ENCODE results near the gene AR.

DNA sequence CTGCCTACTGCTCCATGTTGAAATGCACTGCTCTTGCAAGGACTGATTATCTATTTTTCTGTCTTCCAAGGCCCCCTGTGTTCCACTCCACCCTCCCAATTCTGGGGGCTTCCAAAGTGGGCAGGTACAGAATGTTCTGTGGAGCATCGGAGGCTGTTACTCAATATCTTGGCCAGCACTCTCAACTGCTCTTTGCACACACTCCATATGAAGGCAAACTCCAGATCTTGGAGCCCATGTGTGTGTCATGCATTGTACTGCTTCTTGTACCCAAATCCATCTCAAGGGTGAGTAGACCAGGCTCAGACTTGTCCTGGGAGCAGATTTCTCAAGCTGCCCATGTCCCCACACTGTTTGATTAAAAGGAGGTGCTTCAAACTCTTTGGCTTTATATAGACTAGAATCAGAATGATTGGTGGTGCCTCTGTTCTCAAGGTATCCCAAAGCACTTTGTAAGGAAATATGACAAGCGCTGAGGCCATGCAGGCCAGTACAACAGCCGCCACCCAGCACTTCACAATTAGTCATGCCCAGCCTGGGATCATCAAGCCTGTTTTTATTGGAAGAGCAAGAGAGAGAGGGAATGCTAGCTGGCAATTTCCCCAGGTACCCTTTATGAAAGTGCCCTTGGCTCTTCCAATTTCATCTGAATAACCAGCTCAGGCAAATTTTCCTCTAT lies 44.3 kb downstream of the AR start:
- TF ChIP-seq, protein P1, sequence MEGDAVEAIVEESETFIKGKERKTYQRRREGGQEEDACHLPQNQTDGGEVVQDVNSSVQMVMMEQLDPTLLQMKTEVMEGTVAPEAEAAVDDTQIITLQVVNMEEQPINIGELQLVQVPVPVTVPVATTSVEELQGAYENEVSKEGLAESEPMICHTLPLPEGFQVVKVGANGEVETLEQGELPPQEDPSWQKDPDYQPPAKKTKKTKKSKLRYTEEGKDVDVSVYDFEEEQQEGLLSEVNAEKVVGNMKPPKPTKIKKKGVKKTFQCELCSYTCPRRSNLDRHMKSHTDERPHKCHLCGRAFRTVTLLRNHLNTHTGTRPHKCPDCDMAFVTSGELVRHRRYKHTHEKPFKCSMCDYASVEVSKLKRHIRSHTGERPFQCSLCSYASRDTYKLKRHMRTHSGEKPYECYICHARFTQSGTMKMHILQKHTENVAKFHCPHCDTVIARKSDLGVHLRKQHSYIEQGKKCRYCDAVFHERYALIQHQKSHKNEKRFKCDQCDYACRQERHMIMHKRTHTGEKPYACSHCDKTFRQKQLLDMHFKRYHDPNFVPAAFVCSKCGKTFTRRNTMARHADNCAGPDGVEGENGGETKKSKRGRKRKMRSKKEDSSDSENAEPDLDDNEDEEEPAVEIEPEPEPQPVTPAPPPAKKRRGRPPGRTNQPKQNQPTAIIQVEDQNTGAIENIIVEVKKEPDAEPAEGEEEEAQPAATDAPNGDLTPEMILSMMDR (conservative IDR thresholded peaks at IDR 0.05 in 1 of 2, IDR thresholded peaks at IDR 0.05 in 1 of 2; ENCODE audit: extremely low read depth in 1 of 2, insufficient read depth in 1 of 2, low read depth in 1 of 2, low read length in 2 of 2) = no peak
- no peak for TF ChIP-seq EZH2 (IDR thresholded peaks at IDR 0.05; ENCODE audit: borderline replicate concordance, low read length)
